HG03060 (cell line): Measurements from ENCODE around the gene RPS6KA2.
"Not testable (repeated sequence)": the region's sequence is repeated elsewhere in the genome, so short reads cannot be mapped to it uniquely, and the experiment has no call there.

Experiments used
- ATAC-seq: cut with Tn5 transposase; IDR thresholded peaks from one replicate; pipeline ENCODE4 v1.9.1; 2021; ENCODE audit warnings: low read depth, moderate number of reproducible peaks; ENCODE audit not compliant: unreplicated experiment

The RPS6KA2 gene

GRCh38 chr6:166413491-166413951, 213.5 kb downstream of the RPS6KA2 start:
- no peak for ATAC-seq

GRCh38 chr6:166412911-166413384, 214.1 kb downstream of the RPS6KA2 start:
- no peak for ATAC-seq

- no peak for ATAC-seq
Observed at GRCh38 chr6:166412156-166412910, 214.7 kb downstream of the RPS6KA2 start.

GRCh38 chr6:166411721-166412151, 215.3 kb downstream of the RPS6KA2 start:
- ATAC-seq = no peak

- ATAC-seq = no peak
Observed at GRCh38 chr6:166411271-166411670, 215.8 kb downstream of the RPS6KA2 start.

GRCh38 chr6:166410426-166410935, 216.6 kb downstream of the RPS6KA2 start:
- no peak for ATAC-seq

- no peak for ATAC-seq
Observed at GRCh38 chr6:166408936-166409755, 217.9 kb downstream of the RPS6KA2 start.

GRCh38 chr6:166406197-166406596, 220.9 kb downstream of the RPS6KA2 start:
- no peak for ATAC-seq

GRCh38 chr6:166405386-166405785, 221.7 kb downstream of the RPS6KA2 start:
- no peak for ATAC-seq

GRCh38 chr6:166402582-166403277, 224.3 kb downstream of the RPS6KA2 start:
- no peak for ATAC-seq

- not testable (repeated sequence) for ATAC-seq
Observed at GRCh38 chr6:166400649-166401250, 226.3 kb downstream of the RPS6KA2 start.

GRCh38 chr6:166400181-166400580, 226.9 kb downstream of the RPS6KA2 start:
- ATAC-seq = no peak

- ATAC-seq = no peak
Observed at GRCh38 chr6:166398348-166398747, 228.7 kb downstream of the RPS6KA2 start.

- ATAC-seq = no peak
Observed at GRCh38 chr6:166397849-166398248, 229.2 kb downstream of the RPS6KA2 start.

- no peak for ATAC-seq
Observed at GRCh38 chr6:166395778-166396177, 231.3 kb downstream of the RPS6KA2 start.

- ATAC-seq = no peak
Observed at GRCh38 chr6:166395351-166395750, 231.7 kb downstream of the RPS6KA2 start.

GRCh38 chr6:166394036-166394892, 232.8 kb downstream of the RPS6KA2 start:
- no peak for ATAC-seq

GRCh38 chr6:166393535-166393823, 233.6 kb downstream of the RPS6KA2 start:
- no peak for ATAC-seq

- not testable (repeated sequence) for ATAC-seq
Observed at GRCh38 chr6:166392755-166393534, 234.1 kb downstream of the RPS6KA2 start.
